GM23338 (cell line): ENCODE results near the gene AIG1. TPM values are rescaled to one million over a fixed set of nuclear protein-coding genes. Genes with fewer than 3 reads are reported as not detected.

ENCODE experiments used
- ATAC-seq: fragments of 200-7000 bp; cut with Tn5 transposase; 3 replicates; pipeline ENCODE4 v1.9.1; 2020
- DNase-seq: peaks from one replicate; pipeline ENCODE4 v3.0.0-alpha.2; 2015; ENCODE audit warnings: low spot score
- H2AFZ ChIP-seq: fragments of 200-600 bp; sonication (generic); 2 replicates; pipeline ENCODE4 v1.8.0; 2016; ENCODE audit warnings: antibody characterized with exemption, mild to moderate bottlenecking, moderate library complexity
- H3F3A ChIP-seq: fragments of 200-600 bp; sonication (generic); replicated peaks from 2 replicates; pipeline ENCODE4 v1.8.0; 2017; ENCODE audit warnings: antibody characterized with exemption, mixed run types, low read depth
- H3K27ac ChIP-seq: fragments of 200-600 bp; sonication (generic); 2 replicates; pipeline ENCODE4 v1.6.1; 2016; ENCODE audit warnings: low read depth
- H3K27me3 ChIP-seq: fragments of 200-600 bp; sonication (generic); 2 replicates; pipeline ENCODE4 v1.8.0; 2016; ENCODE audit warnings: mild to moderate bottlenecking, mixed run types, moderate library complexity; ENCODE audit not compliant: insufficient read depth
- H3K36me3 ChIP-seq: fragments of 200-600 bp; sonication (generic); 2 replicates; pipeline ENCODE4 v1.8.0; 2016; ENCODE audit warnings: mild to moderate bottlenecking; ENCODE audit not compliant: insufficient read depth
- H3K4me1 ChIP-seq: fragments of 200-600 bp; sonication (generic); 2 replicates; pipeline ENCODE4 v1.8.0; 2016; ENCODE audit warnings: mild to moderate bottlenecking, moderate library complexity; ENCODE audit not compliant: insufficient read depth
- H3K4me2 ChIP-seq: fragments of 200-600 bp; sonication (generic); 2 replicates; pipeline ENCODE4 v1.7.1; 2017; ENCODE audit warnings: mixed run types
- H3K4me3 ChIP-seq: fragments of 200-600 bp; sonication (generic); 2 replicates; pipeline ENCODE4 v1.6.1; 2016; ENCODE audit warnings: mixed run types
- H3K79me2 ChIP-seq: fragments of 200-600 bp; sonication (generic); replicated peaks from 2 replicates; pipeline ENCODE4 v1.8.0; 2017; ENCODE audit warnings: mild to moderate bottlenecking; ENCODE audit not compliant: insufficient read depth
- H3K9me2 ChIP-seq: fragments of 200-600 bp; sonication (generic); 2 replicates; pipeline ENCODE4 v1.8.0; 2017; ENCODE audit not compliant: insufficient read depth
- H4K20me1 ChIP-seq: fragments of 200-600 bp; sonication (generic); replicated peaks from 2 replicates; pipeline ENCODE4 v1.8.0; 2017; ENCODE audit warnings: mild to moderate bottlenecking; ENCODE audit not compliant: insufficient read depth
- H3K27ac Mint-ChIP-seq: 2 replicates; pipeline ENCODE4 v1.8.0; 2020; ENCODE audit warnings: inconsistent platforms, mild to moderate bottlenecking, moderate library complexity, mixed read lengths
- H3K27me3 Mint-ChIP-seq: 3 replicates; pipeline ENCODE4 v1.8.0; 2022; ENCODE audit warnings: low read depth, mild to moderate bottlenecking, moderate library complexity, mixed read lengths, inconsistent platforms; ENCODE audit not compliant: insufficient read depth, poor library complexity
- H3K36me3 Mint-ChIP-seq: 3 replicates; pipeline ENCODE4 v1.8.0; 2021; ENCODE audit warnings: low read depth, mild to moderate bottlenecking, inconsistent platforms, moderate library complexity, mixed read lengths
- H3K4me1 Mint-ChIP-seq: 3 replicates; pipeline ENCODE4 v1.8.0; 2020; ENCODE audit warnings: mild to moderate bottlenecking, inconsistent platforms, mixed read lengths
- H3K4me3 Mint-ChIP-seq: 3 replicates; pipeline ENCODE4 v1.8.0; 2021; ENCODE audit warnings: moderate library complexity, mild to moderate bottlenecking, inconsistent platforms, mixed read lengths
- H3K9me3 Mint-ChIP-seq: 3 replicates; pipeline ENCODE4 v1.8.0; 2020; ENCODE audit warnings: moderate library complexity, mild to moderate bottlenecking, inconsistent platforms, mixed read lengths
- CREB1 ChIP-seq: fragments of 250-450 bp; sonication (Bioruptor Pico); IDR thresholded peaks from 2 replicates; pipeline ENCODE4 v1.5.0; 2020; ENCODE audit warnings: low read depth, mild to moderate bottlenecking, moderate library complexity
- ETS1 ChIP-seq: IDR thresholded peaks from 2 replicates; pipeline ENCODE4 v1.6.1; 2016; ENCODE audit warnings: antibody characterized with exemption
- EZH2 ChIP-seq: fragments of 200-600 bp; sonication (generic); IDR thresholded peaks from one replicate; pipeline ENCODE4 v1.8.0; 2017; ENCODE audit warnings: antibody characterized with exemption, mild to moderate bottlenecking, low read depth; ENCODE audit not compliant: unreplicated experiment
- EZH2phosphoT487 ChIP-seq: fragments of 200-600 bp; sonication (generic); IDR thresholded peaks from one replicate; pipeline ENCODE4 v1.8.1; 2018; ENCODE audit warnings: antibody characterized with exemption; ENCODE audit not compliant: unreplicated experiment
- JUNB ChIP-seq: IDR thresholded peaks from one replicate; pipeline ENCODE4 v1.6.1; 2016; ENCODE audit warnings: antibody characterized with exemption; ENCODE audit not compliant: unreplicated experiment
- NANOG ChIP-seq: IDR thresholded peaks from 2 replicates; pipeline ENCODE4 v1.6.1; 2016; ENCODE audit warnings: antibody characterized with exemption, borderline replicate concordance
- POLR2AphosphoS5 ChIP-seq: IDR thresholded peaks from 2 replicates; pipeline ENCODE4 v1.6.1; 2016; ENCODE audit warnings: antibody characterized with exemption, low read depth
- STAT1 ChIP-seq: IDR thresholded peaks from one replicate; pipeline ENCODE4 v1.6.1; 2016; ENCODE audit warnings: antibody characterized with exemption; ENCODE audit not compliant: unreplicated experiment
- ZNF114 ChIP-seq: fragments of 250-450 bp; sonication (Bioruptor Pico); IDR thresholded peaks from 2 replicates; pipeline ENCODE4 v1.5.0; 2020; ENCODE audit warnings: mild to moderate bottlenecking, moderate library complexity
- ZNF331 ChIP-seq: fragments of 250-450 bp; sonication (Bioruptor Pico); IDR thresholded peaks from 2 replicates; pipeline ENCODE4 v1.5.0; 2020; ENCODE audit warnings: low read depth, mild to moderate bottlenecking, moderate library complexity
- polyA plus RNA-seq: library from polyadenylated mRNA; unstranded; fragments of >200 nt; fragmentation: Nextera tagmentation; extraction: Ambion mirVana; gene quantifications from 2 replicates; pipeline ENCODE4 v1.2.1, GENCODE V29; 2016
- total RNA-seq: library from RNA; depleted of rRNA; stranded (reverse); fragments of >200 nt; shearing (Covaris generic); gene quantifications from 2 replicates; pipeline ENCODE4 v1.2.3, GENCODE V29; 2014
- TF ChIP-seq, protein P1 (sequence below), 2 experiments: fragments of 200-600 bp in 1 of 2; sonication (generic) in 1 of 2; conservative IDR thresholded peaks; 2 replicates each; pipeline versions ENCODE4 v1.5.1 to v1.6.1; 2016 to 2017; ENCODE audit warnings: antibody characterized with exemption in 2 of 2, low read depth in 2 of 2, mild to moderate bottlenecking in 2 of 2, moderate library complexity in 1 of 2
- TF ChIP-seq, protein P2 (sequence below): IDR thresholded peaks from one replicate; pipeline ENCODE4 v1.6.1; 2018; ENCODE audit warnings: antibody characterized with exemption; ENCODE audit not compliant: unreplicated experiment

AIG1 gene
- total and polyA plus RNA-seq, 2 experiments from 2014 or later, result 65.2 to 88.4 TPM

DNA sequence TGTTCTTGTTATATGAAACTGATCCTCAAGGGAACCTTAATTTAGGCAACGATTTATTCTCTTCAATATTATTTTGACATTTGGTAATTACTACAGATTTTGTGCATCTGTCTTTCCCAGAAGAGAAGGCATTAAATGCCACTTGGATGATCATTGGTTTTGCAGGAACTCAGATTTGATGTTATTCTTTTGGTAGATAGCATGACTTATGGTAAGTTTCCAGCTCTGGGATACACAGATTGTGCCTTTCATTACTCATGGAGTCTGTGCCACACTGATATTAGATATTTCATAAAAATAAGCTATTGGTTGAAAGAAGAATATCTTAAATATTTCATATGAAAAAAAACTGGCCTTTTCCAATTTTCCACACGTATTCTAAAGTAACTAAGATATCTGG lies 120.1 kb downstream of the AIG1 start:
- Mint-ChIP-seq H3K27ac (no peak overlapping the region), H3K27me3 (peaks cover 3% of the 10 kb centered on the region), H3K4me3 (no peak overlapping the region), H3K4me1 (peaks cover 7% of the 10 kb centered on the region; the same call in 2 of the 3 replicates), H3K36me3 (peaks cover 18% of the 10 kb centered on the region), H3K9me3 (peaks cover 2% of the 10 kb centered on the region; the same call in 2 of the 3 replicates)
- Histone ChIP-seq H3K4me2 (no peak overlapping the region), H3K9me2 (peaks cover 5% of the 10 kb centered on the region; the same call in 1 of the 2 replicates), H2AFZ (no peak overlapping the region), H3K4me3 (no peak overlapping the region), H3K4me1 (no peaks in the 10 kb centered on the region), H3K27me3 (no peaks in the 10 kb centered on the region), H3K36me3 (no peaks in the 10 kb centered on the region), H3F3A (no peaks in the 10 kb centered on the region), H3K27ac (no peak overlapping the region), H3K79me2 (no peaks in the 10 kb centered on the region), H4K20me1 (no peaks in the 10 kb centered on the region)
- no peak for ATAC-seq
- TF ChIP-seq NANOG (no peak), POLR2AphosphoS5 (no peak), STAT1 (no peak), JUNB (no peak), EZH2phosphoT487 (no peak), ZNF114 (CRISPR knock-in tag) (no peak), ZNF331 (CRISPR knock-in tag) (no peak), CREB1 (CRISPR knock-in tag) (no peak), ETS1 (no peak), EZH2 (no peak)
- TF ChIP-seq, protein P1, sequence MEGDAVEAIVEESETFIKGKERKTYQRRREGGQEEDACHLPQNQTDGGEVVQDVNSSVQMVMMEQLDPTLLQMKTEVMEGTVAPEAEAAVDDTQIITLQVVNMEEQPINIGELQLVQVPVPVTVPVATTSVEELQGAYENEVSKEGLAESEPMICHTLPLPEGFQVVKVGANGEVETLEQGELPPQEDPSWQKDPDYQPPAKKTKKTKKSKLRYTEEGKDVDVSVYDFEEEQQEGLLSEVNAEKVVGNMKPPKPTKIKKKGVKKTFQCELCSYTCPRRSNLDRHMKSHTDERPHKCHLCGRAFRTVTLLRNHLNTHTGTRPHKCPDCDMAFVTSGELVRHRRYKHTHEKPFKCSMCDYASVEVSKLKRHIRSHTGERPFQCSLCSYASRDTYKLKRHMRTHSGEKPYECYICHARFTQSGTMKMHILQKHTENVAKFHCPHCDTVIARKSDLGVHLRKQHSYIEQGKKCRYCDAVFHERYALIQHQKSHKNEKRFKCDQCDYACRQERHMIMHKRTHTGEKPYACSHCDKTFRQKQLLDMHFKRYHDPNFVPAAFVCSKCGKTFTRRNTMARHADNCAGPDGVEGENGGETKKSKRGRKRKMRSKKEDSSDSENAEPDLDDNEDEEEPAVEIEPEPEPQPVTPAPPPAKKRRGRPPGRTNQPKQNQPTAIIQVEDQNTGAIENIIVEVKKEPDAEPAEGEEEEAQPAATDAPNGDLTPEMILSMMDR (conservative IDR thresholded peaks at IDR 0.05; ENCODE audit: low read depth in 2 of 2), result no peak
- TF ChIP-seq, protein P2, sequence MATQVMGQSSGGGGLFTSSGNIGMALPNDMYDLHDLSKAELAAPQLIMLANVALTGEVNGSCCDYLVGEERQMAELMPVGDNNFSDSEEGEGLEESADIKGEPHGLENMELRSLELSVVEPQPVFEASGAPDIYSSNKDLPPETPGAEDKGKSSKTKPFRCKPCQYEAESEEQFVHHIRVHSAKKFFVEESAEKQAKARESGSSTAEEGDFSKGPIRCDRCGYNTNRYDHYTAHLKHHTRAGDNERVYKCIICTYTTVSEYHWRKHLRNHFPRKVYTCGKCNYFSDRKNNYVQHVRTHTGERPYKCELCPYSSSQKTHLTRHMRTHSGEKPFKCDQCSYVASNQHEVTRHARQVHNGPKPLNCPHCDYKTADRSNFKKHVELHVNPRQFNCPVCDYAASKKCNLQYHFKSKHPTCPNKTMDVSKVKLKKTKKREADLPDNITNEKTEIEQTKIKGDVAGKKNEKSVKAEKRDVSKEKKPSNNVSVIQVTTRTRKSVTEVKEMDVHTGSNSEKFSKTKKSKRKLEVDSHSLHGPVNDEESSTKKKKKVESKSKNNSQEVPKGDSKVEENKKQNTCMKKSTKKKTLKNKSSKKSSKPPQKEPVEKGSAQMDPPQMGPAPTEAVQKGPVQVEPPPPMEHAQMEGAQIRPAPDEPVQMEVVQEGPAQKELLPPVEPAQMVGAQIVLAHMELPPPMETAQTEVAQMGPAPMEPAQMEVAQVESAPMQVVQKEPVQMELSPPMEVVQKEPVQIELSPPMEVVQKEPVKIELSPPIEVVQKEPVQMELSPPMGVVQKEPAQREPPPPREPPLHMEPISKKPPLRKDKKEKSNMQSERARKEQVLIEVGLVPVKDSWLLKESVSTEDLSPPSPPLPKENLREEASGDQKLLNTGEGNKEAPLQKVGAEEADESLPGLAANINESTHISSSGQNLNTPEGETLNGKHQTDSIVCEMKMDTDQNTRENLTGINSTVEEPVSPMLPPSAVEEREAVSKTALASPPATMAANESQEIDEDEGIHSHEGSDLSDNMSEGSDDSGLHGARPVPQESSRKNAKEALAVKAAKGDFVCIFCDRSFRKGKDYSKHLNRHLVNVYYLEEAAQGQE, result no peak
- DNase-seq, result no peak
